Activated CD8-positive, alpha-beta memory T cell treated with anti-CD3 and anti-CD28 coated beads, Interleukin-2, amount 50 U/mL, for 24 hours (primary cell): ENCODE measurements around the gene RARRES2.

Experiments
- DNase-seq: peaks from one replicate; pipeline ENCODE4 v3.0.0-alpha.2; 2020; ENCODE audit errors: extremely low read depth

RARRES2 gene

DNA sequence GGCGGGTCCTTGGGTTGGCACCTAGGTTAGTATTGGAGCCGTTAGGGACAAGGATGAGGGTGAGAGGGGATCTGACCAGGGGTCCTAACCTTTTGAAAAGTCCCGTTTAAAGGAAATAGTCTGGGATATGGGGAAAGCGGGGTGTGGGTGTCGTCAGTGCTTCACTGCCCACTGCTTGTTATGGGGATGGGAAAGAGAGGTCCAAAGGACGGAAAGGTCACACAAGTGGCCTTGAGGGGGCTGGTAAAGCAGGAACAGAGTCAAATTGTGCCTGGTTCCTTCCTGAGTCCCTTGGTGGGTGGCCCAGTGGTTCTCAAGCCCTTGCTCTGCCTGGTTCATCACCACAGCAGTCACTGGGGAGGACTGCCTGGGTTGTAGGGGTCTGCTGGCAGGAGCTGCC, 35.1 kb upstream of the RARRES2 start:
- DNase-seq, result no peak

DNA sequence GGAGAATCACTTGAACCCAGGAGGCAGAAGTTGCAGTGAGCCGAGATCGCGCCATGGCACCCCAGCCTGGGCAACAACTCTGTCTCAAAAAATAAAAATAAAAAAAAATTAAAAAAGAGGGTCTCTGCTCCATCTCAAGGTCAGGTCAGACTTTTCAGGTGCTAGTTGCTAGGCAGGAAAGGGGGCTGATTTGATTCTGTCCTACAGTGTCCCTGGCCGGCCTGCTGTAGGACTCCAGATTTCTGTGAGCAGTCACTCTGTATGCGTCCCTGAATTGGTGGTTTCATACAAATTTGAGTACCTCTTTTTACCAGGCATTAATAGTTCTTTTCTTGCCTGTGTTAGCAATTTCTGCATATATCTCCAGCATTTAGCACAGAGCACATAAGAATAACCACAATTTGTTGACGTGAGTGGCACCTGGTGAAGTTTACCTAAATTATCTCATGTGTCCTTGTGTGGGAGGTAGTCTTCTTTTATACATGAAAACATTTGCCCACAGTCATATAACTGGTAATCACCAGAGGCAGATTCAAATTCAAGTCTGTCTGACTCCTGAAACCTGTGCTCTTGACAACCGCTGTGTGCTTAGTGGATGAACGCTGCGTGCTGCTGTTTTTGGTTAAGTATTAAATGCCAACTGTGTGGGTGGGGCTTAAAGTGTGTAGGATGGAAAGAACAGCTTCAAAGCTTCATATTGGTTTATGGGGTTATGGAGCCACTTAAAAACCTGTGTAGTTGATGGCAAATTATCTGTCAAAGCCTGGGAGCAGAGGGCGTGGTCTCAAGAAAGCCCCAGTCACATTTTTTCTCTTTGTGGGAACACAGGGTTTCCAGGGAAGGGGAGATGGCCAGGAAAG, 34.5 kb upstream of the RARRES2 start:
- no peak for DNase-seq

- no peak for DNase-seq
Measured at GRCh38 chr7:150374472-150374871, 33.0 kb upstream of the RARRES2 start.

- no peak for DNase-seq
Measured at GRCh38 chr7:150374026-150374425, 32.6 kb upstream of the RARRES2 start.

DNA sequence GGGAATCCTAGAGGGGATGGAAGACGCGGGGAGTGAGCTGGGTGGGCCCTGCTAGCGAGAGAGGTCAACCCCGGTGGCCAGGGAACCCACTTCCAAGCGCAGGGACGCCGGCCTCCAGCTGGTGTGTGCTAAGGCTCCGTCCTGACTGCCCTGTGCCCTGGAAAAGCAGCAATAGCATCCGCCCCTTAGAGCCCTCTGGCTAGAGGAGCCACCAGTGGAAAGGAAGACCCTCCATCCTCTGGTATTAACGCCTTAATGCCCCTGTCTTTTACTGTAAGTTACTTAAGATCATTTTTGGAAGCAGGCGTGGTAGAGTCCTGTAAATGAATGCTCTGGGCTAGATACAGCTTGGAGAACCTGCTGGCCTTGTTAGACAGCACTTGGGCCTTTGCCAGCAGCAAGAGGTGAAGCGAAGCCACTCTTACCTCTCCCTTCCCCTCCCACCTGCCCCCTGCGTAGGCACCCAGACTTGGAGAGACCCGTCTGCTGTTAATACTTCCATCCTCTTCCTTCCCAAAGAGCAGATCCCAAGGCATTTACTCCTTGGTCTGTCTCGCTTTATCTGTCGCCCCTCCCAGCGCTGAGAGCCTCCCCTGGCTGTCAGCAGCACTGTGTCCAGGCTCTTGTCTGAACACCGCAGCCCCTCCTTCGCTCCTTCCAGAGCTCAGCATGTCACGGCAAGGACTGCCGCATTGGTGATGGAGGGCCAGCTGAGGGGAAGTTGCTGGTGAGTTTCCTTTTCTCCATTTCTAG, 31.8 kb upstream of the RARRES2 start:
- DNase-seq, result no peak

- no peak for DNase-seq
Measured at GRCh38 chr7:150372271-150373048, 31.0 kb upstream of the RARRES2 start.

- DNase-seq, result no peak
Measured at GRCh38 chr7:150371996-150372270, 30.5 kb upstream of the RARRES2 start.

DNA sequence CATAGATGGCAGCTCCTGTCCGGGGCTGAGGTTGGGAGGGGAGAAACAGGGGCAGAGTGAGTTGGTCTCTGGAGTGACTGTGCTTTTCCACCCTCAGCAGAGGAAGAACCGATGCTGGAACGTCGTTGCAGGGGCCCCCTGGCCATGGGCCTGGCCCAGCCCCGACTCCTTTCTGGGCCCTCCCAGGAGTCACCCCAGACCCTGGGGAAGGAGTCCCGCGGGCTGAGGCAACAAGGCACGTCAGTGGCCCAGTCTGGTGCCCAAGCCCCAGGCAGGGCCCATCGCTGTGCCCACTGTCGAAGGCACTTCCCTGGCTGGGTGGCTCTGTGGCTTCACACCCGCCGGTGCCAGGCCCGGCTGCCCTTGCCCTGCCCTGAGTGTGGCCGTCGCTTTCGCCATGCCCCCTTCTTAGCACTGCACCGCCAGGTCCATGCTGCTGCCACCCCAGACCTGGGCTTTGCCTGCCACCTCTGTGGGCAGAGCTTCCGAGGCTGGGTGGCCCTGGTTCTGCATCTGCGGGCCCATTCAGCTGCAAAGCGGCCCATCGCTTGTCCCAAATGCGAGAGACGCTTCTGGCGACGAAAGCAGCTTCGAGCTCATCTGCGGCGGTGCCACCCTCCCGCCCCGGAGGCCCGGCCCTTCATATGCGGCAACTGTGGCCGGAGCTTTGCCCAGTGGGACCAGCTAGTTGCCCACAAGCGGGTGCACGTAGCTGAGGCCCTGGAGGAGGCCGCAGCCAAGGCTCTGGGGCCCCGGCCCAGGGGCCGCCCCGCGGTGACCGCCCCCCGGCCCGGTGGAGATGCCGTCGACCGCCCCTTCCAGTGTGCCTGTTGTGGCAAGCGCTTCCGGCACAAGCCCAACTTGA, 29.9 kb upstream of the RARRES2 start:
- DNase-seq, result no peak

GRCh38 chr7:150370612-150371071, 29.2 kb upstream of the RARRES2 start:
- DNase-seq, result no peak

- no peak for DNase-seq
Measured at GRCh38 chr7:150369748-150370501, 28.5 kb upstream of the RARRES2 start.

DNA sequence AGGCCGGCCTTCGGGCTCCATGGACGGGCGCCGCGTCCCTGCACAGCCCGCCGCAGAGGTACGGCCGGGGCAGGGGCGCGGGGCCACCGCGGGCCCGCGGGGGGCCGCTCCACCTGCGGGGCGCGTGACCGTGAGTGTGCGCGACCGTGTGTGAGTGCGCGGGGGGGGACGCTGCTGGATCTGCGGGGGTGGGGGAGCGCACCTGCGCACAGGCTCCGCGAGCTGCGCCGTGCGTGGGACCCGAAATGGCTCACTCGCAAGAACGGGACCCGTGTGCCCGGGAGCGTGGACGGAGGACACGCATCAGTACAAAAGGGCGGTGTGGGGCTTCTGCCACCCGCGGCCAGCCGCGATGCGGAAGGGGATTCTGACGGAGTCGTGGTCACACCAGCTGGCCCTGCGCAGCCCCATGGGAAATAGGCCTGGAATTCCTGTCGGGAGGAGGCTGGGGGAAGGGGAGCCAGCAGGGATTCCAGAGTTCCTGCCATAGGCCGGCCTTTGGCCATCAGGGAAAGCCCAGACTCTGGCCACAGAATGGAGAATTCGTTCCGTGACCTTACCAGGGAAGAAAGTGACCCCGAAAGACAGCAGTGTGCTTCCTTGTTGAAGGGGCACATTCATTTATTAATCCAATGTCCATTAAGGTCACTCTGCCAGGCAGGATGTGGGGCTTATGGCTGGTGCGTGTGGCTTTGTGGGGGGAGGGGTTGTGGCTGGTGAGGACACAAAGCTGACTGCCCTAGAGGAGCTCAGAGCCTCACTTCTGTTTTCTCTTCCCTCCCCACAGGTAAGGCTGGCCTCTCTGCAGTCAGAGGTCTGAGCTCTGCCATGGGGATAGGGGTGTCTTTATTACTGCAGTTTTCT, 27.7 kb upstream of the RARRES2 start:
- DNase-seq, result no peak

- no peak for DNase-seq
Measured at GRCh38 chr7:150368096-150368883, 26.9 kb upstream of the RARRES2 start, which contains the start of gene REPIN1. Gene REPIN1, plus strand, starts transcription at chr7:150368822. Its CDS starts 890 bp downstream, at chr7:150369712.

GRCh38 chr7:150367677-150368095, 26.3 kb upstream of the RARRES2 start:
- DNase-seq, result no peak

DNA sequence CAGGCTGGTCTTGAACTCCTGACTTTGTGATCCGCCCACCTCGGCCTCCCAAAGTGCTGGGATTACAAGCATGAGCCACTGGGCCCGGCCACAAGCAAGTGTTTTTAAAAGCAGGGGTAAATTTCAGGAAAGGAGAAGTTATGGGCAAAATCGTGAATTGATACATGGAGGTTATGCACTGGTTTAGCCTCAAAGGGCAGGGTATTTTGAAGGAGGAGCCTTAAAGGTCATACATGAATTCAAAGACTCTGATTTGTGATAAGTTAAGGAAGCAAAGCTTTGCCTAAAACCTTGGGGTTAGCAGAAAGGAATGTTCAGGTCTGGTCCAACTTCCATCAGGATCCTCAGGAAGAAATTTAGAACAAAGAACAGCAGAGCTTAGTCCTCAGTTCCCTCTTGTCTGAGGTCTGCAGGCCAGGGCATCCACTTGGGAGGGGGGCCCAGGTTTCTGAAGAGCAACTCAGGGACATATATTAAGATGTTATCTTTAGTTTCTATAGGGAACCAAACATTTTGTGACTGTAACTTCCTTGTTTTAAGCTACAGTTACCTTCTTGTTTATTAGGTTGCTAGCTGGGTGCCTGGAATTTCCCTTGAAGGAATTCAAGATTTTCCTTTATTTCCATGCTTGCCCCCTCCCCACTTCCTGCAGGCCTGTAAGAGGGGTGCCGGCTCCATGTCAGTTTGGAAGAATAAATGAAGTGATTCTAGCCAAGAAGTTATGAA, 24.4 kb upstream of the RARRES2 start:
- no peak for DNase-seq

DNA sequence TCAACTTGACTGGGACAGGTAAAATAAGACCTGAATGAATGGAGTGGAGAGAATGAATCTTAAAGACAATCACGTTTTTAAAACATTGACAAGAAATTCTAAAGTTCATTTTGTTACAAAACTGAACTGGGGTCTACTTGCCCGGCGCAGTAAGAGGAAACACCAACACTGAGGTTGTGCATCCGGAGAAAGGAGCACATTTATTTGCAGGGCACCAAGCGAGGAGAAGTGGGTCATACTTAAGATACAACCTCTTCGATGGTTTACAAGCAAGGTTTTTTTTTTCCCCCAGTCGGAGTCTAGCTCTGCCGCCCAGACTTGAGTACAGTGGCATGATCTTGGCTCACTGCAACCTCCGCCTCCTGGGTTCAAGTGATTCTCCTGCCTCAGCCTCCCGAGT, 23.8 kb upstream of the RARRES2 start:
- no peak for DNase-seq

DNA sequence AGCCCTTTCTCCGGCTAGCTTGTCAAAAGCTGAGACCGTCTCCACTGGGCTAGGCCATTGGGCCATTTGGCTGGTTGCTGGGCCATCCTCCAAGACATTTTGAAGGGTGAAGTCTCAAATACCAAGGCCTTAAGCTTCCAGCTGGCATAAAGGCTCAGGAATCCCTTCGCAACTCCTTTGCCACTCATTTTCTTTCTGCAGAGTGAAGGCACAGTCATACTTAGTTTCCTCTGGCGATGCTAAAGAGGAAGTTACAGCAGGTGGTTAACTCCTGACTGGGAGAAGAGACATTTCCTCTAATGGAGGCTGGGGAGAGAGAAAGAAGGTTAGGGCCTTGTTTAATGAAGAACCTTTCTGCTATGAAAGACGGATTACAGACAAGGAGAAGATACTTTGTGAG, 22.4 kb upstream of the RARRES2 start:
- no peak for DNase-seq

DNA sequence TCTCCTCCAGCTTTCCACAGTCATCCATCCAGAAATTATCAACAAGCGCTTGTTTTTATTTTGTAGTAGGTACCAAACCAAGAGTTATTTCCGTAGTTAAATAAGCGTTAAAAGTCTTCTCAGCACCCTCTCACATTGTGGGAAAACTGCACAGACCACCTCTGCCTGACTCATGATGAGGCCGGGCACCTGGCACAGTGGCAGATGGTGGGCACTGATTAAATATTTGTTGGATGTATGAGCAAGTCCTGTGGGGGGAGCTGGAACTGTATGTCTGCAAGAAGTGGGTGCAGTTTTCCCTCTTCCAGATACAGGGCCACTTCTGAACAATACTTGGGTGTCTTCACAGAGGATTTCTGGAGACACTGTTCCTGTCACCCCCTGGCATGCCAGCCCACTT, 21.9 kb upstream of the RARRES2 start:
- DNase-seq, result no peak
